H54 (cell line): ENCODE results near the gene THAP9.

Source experiments
- DNase-seq: peaks from one replicate; pipeline ENCODE4 v3.0.0; 2011; ENCODE audit warnings: low spot score, mixed read lengths; ENCODE audit not compliant: insufficient read length
- FAIRE-seq: peaks from 3 replicates; lab custom pipeline; 2011; peaks lifted over from hg19 to GRCh38; lab: Jason Lieb, UNC
- POLR2A ChIP-seq: IDR thresholded peaks from 2 replicates; pipeline ENCODE4 v1.6.1; 2011; ENCODE audit warnings: low read depth, mild to moderate bottlenecking, low read length

Gene THAP9

DNA sequence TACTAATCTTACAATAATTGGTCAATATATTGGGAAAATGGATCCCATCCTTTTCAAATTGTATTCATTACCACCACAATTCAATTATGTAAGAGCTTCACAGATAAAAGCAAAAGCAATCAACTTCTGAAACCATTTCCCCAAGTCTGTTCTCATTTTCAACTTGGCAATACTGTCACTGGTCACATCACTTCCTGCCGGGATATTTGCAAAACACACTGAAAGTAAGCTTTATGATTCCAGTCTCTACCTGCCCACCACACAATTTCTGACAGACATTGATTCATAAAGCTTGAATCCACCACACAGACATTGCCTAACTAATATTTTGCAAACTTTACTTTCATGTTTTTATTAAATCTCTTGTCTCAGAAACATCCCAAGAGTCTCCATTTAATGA is 56.5 kb downstream of the THAP9 start:
- FAIRE-seq (no peak), DNase-seq (no peak)
- no peak for TF ChIP-seq POLR2A

DNA sequence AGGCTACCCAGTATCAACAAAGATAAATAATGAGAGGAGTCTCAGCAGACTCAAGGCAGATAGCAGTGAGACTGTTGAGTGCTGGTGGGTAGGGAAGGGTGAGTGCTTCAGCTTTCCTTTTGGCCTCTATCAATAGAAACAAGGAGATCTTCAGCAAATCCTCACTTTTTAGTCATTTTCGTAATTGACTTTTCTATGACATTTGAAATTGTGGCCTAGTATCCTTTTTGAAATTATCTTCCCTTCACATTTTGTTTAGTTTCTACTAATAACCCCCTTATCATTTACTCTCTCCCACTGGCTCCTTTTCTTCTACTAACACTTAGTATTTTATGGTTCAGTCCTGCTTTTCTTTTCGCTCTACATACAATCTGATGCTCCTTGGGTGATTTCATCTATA is 65.2 kb downstream of the THAP9 start:
- no peak for FAIRE-seq
- no peak for TF ChIP-seq POLR2A
- DNase-seq = no peak

DNA sequence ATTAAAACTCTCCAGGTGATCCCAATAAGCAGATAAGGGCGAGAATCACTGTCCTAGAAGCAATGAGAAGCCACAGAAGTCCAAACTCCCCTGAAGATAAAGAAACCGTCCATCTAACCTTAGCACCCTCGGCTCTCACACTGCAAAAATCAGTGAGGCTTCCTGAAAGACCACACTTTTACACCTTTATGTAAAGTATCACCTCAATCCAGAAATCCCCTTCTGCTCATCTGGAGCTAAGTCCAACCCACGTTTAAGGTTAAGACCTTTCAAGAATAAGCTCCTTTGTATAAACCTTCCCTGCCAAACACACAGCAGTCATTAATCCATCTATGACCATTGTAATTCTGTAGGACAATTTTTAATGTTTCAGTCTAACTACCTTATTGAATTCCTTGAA is 68.4 kb downstream of the THAP9 start:
- no peak for TF ChIP-seq POLR2A
- DNase-seq (no peak), FAIRE-seq (no peak)

DNA sequence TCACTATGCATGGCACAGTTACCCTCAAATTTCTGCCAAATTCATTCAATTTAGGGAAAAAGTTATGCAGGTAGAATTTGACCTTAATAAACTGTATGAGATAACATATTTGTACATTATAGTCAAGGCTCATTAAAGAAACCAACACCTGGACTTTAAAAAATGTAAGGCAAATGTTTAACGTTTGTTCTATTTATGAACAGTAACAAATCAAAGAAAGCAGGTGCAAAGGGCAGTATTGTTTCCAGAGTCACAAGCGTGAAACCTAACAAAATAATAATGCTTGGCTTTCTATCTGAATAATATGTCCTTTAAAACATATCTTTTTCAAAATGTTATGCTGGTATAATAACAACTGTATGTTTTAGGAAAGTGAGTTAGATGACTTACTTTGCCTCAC is 68.9 kb downstream of the THAP9 start:
- DNase-seq = no peak
- FAIRE-seq = no peak
- TF ChIP-seq POLR2A = no peak
